Astrocyte of the hippocampus (primary cell): ENCODE results near the gene TMEM179B.
"Not testable (repeated sequence)": the region's sequence is repeated elsewhere in the genome, so short reads cannot be mapped to it uniquely, and the experiment has no call there.

Experiments used
- DNase-seq: peaks from one replicate; pipeline ENCODE4 v3.0.0; 2011; ENCODE audit warnings: low read depth, low spot score

The TMEM179B gene

DNA sequence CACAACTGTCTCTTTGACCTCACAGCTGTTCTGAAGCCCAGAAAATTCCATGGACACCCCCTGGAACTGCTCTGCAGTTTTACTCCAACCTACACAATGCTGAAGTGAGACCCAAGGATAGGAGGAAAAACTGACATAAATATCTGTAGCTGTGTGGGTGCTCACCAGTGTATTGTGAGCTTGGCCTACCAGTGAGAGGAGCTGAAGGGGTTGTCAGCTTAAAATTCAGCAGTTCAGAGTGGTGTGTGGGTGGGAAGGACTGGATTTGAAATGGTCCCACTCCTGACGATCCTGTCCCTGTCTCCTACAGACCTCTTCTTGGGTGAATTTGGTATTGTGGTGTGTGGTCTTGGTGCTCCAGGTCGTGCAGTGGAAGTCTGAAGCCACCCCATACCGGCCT, 2.4 kb downstream of the TMEM179B start:
- no peak for DNase-seq

DNA sequence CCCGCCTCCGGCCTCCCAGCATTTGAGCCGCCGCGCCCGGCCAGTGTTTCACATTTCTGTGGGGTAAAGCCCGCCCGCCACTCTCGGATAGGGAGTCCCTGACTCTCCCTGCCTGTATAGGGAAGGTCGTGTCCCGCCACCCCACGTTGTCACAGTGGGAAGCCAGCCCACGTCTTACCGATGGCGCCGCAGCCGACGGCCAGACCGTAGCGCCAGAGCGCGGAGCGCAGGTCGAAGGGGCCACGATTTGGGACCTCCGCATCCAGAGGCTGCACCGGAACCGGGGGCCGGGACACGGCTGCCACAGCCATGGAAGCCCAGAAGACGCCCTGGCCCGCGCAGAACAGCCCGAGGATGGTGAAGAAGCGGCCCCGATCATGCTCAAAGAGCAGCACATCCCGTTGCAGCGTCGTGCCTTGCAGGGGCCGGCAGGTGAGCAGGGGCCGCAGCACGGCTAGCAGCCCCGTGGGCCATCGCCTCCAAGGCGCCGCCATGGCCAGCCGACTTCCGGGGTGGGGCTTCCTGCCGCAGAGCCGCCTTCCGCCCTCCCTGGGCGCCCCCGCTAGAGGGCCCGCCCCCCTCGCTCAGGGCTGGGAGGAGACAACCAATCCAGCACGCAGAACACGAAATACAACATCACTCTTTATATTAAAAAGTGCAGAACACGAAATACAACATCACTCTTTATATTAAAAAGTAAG, 4.4 kb downstream of the TMEM179B start, which contains the start of gene TMEM223:
Gene TMEM223, minus strand, starts transcription at position 506 of the 701 bp plus-strand sequence. Its CDS starts 12 bp downstream, at position 494.
- peak; percentile 94 for DNase-seq

DNA sequence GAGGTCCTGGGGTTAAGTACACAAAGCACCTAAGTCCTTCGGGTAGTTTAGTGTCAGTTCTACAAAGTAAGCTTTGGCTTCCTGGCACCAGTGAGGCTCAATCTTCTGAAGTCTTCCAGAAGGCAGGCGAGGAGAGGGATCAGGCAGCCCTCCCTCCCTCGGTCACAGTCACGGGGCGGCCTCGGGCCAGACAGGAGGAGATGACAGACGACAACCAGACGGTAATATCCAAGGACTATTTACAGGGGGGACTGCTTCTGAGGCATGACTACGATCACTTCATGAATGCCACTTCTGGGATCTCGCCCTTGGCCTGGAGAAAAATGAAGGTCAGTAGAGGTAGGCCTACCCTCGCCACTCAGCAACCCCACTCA, 5.0 kb downstream of the TMEM179B start:
- no peak for DNase-seq

DNA sequence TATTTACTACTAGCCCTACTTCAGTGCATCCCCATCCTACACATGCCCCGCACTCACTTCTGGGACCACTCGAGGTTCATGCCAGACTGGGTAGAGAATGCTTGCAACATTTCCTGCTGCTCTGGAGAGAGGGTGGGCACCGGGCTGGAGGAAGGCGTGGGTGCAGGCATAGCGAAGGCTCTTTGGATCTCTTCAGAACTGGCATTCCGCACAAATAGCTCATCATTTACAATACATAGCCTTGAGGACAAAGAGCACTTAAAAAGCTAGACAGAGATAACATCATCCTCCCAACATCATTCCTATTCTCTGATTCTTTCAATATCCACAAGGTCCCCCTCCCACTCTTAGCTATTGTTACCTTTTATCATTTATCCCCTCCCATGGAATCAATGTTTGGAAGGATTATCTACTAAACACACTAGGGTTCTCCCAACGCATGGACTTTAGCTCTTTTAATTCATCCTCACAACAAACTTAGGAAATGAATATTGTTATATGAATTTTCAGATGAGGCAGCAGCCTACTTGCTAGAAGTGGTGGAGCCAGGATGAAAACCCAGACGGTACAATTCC, 7.1 kb downstream of the TMEM179B start:
- no peak for DNase-seq

DNA sequence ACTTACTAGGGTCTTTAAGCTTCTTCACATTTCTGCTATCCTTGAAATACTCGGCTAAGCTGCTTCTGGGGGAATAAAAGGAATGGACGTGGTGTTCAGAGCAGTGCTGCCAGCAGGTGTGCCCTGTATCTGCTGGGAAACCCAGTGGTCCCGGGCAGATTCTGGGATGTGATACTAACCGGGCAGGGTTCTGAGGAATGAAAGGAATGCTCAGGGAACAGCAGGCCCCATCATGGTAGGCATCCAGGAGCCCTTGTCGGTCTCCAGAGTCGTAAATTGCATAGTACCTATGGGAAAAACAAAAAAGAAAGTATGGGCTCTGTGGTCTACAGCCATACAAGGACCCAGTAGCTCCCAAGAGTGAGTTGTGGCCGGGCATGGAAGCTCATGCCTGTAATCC, 9.1 kb downstream of the TMEM179B start:
- no peak for DNase-seq

DNA sequence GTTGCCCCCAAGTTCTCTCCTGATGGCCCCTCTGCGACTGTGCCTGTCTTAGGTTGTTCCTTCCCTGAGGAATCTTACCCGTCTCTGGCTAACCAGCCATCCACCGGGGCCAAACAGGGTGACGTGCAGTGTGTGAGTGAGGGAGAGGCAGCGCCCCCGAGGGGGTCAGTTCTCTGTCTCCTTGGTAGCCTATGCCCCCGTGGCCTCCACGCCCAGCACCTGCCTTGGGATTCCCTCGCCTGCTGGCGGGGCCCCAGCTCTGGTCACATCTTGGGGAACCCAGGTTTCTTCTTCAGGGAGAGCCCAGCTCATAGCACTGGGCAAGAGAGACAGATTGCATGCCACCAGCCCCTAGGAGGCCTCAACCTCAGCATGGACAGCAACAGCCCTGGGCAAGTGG, 12.3 kb downstream of the TMEM179B start:
- DNase-seq, result no peak

DNA sequence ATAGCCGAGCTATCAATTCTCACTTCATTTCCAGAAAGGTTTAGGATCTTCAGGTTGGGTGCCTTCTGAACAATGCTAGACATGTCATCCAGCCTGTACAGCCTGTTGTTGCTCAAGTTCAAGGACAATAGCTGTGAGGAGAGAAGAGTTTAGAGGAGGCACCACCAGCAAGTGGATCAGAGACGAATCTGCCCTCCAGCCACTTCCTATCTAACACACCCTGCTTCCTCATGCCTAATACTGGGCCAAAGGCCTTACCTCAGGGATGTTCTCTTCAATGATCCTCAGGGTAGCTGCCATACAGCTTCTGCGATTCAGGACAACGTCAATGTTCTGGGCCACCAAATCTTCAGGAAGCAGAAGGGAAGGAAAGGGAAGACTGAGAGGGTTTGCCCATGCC, 13.9 kb downstream of the TMEM179B start:
- DNase-seq, result no peak

DNA sequence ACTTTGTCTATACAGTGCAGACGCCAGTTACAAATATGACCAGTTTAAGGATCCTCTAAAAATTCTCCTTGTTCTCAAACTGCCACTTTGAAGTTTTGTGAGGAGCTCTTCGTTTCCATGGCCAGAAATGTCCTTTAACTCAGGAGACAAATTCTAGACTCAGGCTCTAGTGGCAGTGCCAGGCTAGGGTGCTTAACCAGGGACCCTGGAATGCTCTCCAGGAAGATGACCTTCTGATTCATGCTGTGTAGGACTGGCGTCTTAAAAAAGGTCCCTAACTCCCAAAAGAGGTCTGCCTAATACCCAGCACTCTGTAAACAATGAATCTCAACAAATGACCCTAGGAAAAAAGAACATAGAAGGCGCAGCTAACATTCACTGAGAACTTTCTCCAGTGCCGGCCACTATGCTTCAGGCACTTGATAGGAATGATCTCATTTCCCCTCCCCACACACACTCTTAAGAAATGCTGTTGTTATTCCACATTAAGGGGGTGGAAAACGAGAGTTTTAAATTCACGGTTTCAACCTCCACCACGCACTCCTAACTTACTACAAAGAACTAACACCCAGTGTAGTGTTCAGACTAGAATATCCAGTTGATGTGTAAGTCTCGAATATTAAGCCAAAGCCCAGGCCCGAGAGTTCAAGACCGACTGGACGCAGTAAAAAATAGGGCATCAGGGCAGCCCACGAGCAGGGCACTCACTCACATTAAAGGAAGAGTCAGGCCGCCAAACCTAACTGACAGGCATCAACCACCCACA, 17.3 kb downstream of the TMEM179B start:
- DNase-seq, result peak; percentile 63

DNA sequence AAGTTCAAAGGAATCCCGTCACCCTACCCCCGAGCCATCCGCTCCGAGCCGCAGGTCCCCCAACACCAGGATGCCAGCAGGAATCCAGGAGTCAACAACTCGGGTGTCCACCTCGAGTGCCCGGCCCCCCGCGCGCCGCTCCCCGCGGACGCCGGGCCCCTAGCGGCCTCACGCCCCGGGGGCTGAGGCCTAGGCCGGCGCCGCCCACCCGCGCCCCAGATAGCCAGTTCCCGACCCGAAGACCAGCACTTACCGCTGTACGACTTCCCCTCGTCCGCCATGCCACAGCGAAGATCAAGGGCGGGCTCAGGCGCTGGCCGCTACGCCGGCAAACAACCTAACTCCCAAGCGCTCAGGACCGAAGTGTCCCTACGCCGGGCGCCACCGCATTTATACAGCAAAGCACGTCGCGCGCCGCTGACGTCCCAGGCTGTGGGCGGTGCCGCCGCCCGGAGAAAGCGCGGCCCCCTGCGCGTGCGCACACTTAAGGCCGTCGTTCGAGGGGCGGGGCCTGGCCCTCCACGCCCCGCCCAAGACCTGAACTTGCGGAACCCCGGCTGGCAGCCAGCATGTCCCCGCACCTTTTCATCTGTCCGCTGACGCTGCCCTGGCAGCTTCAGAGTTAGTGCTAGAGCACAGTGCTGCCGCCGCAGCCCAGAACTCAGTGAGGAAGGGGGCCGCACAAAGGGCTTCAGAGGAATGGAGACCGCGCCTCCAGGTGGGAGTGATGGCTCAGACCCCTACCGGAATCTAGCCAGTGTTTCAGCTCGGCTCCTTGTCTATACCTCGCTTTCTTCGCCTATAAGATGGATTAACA, 18.1 kb downstream of the TMEM179B start, which contains the start of gene NXF1:
Gene NXF1, minus strand, starts transcription at position 365 of the 817 bp plus-strand sequence. Its CDS starts 84 bp downstream, at position 281.
- peak; percentile 99 for DNase-seq

DNA sequence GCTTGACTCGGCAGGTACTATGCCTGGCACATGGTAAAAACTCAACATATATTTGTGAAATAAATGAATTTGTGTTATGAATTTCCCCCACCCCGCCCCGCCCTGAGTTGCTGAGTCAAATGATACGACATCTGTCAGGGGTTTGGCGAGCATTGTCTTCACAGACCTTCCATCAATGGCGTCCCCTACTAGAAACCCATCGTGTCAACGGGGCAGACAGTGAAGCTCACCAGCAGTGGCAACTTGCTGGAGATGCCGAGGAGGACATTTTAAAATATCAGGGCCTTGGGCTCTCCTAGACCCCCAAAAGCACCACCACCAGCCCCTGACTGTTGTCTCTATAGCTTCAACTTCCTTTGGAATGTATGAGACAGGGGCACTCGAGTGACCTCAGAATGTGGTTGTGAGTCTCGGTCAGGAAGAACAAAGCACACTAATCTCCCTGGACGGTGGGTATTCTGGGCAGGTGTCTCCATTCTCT, 18.8 kb downstream of the TMEM179B start:
- DNase-seq, result peak; percentile 54

DNA sequence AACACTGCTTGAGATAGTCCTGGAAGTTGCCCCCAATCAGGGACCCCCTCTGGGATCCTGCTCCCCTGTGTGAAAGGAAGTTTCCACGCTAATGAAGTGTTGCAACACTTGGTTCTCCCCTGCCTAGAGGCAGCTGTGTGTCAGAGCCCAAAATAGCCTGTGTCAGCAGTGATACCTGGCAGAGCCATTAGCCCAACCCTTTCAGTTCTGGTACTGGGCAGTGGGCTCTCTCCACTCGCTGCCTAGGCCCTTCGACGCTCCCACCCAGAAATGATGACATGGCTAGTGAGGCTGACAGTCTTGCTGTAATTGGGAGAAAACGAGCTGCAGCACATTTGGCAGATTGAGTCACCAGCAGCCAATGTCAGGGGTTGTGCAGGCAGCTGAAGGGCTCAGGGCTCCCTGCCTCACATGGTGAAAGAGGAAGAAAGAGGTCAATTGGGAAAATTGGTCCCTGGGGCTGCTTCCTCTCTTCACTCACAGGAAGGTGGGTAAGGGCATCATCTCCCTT, 19.5 kb downstream of the TMEM179B start:
- peak; percentile 24 for DNase-seq

DNA sequence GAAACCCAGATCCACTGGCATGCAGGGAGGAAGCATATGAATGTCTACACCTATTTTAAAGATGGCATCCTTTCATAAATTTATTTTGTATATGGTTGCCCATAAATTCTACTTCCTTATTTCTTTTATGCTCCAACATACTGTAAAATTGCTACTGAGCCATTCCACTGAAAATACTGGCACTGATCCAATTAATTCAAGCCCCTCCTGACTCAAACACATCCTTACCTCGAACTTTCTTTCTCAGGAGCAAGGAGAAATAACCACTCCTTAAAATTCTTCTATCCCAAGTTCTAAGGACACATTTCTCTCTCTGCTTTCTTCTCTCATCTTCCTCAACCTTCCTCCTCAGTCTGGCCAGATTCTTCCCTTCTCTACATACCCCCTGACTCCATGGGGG, 23.5 kb downstream of the TMEM179B start:
- no peak for DNase-seq

DNA sequence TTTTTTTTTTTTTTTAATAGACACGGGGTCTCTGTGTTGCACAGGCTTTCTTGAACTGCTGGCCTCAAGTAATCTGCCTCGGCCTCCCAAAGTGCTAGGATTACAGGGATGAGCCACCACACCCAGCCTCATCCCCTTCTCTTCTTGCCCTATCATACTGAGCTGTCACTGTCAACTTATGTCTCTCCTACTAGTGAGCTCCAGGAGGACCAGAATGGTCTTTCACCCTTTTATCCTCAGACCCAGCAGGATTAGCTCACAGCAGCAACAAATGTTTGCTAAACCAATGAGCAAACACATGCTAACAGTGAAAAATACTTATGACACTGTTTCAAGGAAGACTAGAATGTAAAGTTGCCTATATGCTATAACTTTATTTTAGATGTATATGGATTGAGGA, 24.5 kb downstream of the TMEM179B start:
- no peak for DNase-seq

DNA sequence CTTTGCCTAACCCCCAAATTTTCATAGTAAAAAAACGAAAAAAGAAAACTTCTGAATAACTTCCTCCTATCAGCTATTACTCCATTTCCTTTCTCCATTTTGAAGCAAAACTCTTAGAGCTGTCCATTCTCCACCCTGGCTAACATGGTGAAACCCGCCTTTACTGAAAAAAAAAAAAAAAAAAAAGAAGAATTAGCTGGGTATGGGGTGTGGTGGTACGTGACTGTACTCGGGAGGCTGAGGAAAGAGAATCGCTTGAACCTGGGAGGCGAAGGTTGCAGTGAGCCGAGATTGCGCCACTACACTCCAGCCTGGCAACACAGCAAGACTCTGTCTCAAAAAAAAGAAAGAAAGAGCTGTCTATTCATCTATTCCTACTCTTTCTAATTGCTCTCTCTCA, 29.4 kb downstream of the TMEM179B start:
- no peak for DNase-seq

DNA sequence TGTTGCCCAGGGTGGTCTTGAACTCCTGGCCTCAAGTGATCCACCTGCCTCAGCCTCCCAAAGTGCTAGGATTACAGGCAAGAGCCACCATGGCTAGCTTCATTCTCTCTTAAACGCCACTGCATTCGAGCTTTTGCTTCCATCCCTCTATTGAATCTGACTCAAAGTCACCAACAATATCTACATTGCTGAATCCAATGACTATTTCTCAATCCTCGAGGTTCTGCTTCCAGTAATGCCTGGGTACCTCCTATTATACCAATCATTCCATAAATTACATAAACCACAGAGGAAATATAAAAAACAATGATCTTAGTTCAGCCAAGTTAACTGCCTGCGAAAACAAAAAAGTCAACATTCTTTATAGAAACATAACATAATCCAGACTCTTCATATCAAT, 29.9 kb downstream of the TMEM179B start:
- DNase-seq, result no peak

DNA sequence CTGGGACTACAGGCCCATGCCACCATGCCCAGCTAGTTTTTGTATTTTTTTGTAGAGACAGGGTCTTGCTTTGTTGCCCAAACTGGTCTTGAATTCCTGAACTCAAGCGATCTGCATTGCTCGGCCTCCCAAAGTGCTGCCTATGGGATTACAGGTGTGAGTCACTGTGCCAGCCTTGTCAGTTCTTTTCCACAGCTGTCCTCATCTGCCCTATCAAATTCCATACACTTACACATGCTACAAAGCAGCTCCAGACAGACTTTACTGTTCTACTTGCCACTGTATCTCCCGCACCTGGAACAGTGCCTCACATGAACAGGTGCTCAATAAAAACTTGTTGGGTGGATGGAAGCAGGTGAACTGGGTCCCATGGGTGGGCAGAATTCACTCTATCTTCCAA, 36.5 kb downstream of the TMEM179B start:
- no peak for DNase-seq

DNA sequence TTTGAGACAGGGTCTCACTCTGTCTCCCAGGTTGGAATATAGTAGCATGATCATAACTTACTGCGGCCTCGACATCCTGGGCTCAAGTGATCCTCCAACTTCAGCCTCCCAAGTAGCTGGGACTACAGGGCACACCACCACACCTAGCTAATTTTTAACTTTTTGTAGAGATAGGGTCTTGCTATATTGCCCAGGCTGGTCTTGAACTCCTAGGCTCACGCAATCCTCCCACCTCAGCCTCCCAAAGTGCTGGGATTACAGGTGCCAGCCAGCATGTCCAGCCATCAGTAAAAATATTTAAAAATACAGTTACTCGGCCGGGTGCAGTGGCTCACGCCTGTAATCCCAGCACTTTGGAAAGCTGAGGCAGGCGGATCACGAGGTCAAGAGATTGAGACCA, 40.9 kb downstream of the TMEM179B start:
- not testable (repeated sequence) for DNase-seq

DNA sequence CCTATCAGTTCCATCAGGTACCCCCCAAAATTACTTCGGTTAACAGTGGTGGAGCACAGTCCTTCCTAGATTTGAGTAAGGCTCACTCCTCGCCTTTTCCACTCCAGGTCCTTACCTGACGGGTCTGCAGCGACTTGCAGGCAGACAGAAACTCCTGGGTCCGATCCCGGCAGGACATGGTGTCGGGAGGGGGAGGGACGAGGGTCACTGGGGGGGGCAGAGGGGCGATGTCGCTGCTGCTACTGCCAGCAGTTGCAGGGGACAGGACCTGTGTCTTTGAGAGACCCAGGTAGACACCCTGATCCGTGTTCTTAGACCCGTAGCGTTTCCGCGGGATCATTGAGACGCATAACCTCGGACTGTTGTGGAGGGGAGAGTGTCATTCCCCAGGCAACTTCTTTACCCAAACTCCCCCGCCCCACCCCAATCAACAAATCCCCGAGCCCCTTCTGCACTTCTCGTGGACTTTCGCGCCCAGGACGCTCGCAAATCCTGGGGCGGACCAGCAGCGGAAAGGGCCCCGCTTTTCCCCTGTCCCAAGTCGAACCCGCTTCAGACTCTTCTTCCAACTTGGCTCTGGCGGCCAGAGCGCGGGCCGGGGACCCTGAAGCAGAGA, 43.8 kb downstream of the TMEM179B start:
- DNase-seq, result no peak

DNA sequence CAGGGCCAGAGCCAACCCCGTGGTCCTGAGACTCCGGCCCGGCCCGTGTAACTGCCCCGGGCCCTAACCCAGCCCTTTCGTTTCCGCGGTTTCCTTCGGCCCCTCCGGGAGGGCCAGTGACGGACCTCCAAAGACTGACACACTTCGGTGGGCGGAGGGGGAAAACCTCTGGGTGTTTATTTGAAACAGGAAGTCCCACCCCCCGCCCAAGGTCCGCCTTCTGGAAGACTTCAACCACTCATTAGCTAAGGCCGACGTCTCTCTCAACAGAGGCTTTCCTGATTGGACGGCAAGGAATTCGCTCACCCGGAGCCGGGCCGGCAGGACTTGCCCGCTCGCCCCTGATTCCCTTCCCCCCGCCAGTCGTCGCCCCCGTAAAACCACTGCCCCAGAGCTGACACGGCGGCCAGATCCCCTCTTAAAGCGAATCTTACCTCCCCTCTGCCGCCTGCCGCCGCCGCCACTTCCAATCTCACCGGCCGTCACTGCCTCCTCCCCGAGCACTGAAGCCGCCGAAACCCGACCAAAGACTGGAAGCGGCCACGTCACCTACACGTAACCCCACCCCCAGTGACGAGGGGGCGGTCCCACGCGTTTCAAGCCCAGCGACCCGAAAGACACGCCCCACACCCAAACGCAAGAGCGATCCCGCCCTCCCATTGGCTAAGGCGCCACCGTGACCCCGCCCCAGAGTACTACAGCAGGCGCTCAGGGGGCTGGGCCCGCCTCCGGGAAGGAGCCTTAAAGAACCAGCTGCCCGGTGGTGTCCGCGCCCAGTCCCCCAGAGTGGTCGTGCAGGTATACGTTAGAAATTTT, 44.5 kb downstream of the TMEM179B start, which contains the start of gene STX5:
Gene STX5, minus strand, starts transcription at position 532 of the 816 bp plus-strand sequence. CDS start 808 bp downstream, outside the sequence.
- DNase-seq, result peak; percentile 100
